Tibial nerve (tissue), 4 donors: ENCODE results near the gene FILIP1.

Experiments
- EP300 ChIP-seq, 2 donors: sonication (generic); formaldehyde crosslinking; IDR thresholded peaks; one replicate each; pipeline ENCODE4 v1.6.1; 2017; ENCODE audit warnings: antibody characterized with exemption in 2 of 2, mild to moderate bottlenecking in 1 of 2
- POLR2A ChIP-seq, 2 donors: fragments of 450-650 bp; IDR thresholded peaks; one replicate each; pipeline ENCODE4 v1.6.1; 2017; ENCODE audit warnings: antibody characterized with exemption in 2 of 2, mild to moderate bottlenecking in 2 of 2, moderate library complexity in 2 of 2
- TF ChIP-seq, protein P1 (sequence below), 5 experiments: fragments of 200-600 bp in 3 of 5; fragments of 450-650 bp in 2 of 5; sonication (generic) in 3 of 5; IDR thresholded peaks; one replicate each; pipeline ENCODE4 v1.5.1; 2016 to 2019; ENCODE audit warnings: antibody characterized with exemption in 5 of 5, mild to moderate bottlenecking in 3 of 5, moderate library complexity in 2 of 5

DNA sequence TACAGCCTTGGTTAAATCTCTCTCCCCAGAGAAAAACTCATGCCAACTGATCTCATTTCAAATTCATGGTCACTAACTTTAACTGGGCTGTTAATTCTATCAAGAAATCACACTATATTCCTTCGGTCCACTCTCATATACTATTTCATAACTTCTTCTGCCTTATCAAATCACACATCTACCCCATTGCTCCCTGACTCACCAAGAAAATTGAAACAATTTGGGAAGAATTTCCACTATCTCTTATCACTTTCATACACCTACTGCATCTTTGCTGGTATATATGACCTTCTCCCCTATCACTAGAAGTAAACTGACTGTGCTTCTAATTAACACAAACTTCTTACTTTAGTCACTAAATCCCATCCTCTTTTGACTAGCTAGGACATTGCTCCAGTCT, 102.3 kb downstream of the FILIP1 start:
- TF ChIP-seq POLR2A (IDR thresholded peaks at IDR 0.05) (no peak), EP300 (IDR thresholded peaks at IDR 0.05) (no peak)
- TF ChIP-seq, protein P1, sequence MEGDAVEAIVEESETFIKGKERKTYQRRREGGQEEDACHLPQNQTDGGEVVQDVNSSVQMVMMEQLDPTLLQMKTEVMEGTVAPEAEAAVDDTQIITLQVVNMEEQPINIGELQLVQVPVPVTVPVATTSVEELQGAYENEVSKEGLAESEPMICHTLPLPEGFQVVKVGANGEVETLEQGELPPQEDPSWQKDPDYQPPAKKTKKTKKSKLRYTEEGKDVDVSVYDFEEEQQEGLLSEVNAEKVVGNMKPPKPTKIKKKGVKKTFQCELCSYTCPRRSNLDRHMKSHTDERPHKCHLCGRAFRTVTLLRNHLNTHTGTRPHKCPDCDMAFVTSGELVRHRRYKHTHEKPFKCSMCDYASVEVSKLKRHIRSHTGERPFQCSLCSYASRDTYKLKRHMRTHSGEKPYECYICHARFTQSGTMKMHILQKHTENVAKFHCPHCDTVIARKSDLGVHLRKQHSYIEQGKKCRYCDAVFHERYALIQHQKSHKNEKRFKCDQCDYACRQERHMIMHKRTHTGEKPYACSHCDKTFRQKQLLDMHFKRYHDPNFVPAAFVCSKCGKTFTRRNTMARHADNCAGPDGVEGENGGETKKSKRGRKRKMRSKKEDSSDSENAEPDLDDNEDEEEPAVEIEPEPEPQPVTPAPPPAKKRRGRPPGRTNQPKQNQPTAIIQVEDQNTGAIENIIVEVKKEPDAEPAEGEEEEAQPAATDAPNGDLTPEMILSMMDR (IDR thresholded peaks at IDR 0.05): no peak
